ENCODE data around the gene AGO1. TPM values are rescaled to one million over a fixed set of nuclear protein-coding genes. Genes with fewer than 3 reads are reported as not detected.

The AGO1 gene
- total RNA-seq, 1 experiment from 2014 or later = 36.2 TPM

DNA sequence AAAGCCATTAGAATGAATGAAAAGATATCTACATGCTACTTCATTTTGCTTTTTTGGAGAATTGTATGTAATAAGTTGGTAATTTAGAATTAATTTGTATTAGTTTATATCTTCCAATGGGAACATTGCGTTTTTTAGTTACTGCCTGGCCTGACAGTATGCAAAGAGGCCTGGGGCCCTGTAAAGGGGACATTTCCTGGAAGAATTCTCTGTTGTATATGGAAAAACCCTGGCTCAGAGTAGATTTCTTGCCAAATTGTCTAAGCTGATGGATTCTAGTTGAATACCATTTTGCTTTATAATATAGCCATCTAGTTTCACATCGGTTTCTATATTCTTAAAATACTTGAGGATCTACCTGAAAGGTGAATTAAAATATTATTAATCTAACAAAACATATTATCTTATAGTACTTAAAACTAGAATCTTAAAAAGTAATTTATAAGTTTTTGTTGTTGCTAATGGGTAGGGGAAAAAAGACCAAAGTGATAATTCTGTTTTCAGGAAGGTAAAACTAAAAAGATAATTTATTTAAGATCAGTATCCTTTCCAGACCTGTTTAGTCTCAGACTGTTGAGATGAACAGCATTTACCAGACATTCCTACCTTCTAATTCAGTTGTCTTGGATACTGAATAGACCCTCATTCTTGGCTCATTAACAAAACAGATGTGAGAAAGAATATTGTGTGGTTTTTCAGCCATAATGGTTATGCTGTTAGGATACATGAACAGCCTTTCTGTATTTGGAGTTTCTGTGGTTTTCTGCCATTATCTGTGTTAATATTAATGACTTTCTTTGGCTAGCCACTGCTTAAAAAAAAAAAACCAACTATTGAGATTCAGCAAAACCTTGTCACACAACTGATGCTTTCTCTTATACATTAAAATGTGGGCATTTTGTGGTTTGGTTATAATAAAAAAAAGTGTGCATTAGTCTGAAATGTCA is 52.7 kb downstream of the AGO1 start:
- H3K27ac ChIP-seq (ENCODE audit: low read depth, low read length) = no peak overlapping the region
- ATAC-seq (no peak), DNase-seq (ENCODE audit: low read depth, low spot score) (no peak)
- H3K9me2 ChIP-seq (ENCODE audit: insufficient read depth) = no peaks in the 10 kb centered on the region
- H3K27me3 ChIP-seq (ENCODE audit: insufficient read depth, low read length) = no peaks in the 10 kb centered on the region
- H3K4me2 ChIP-seq (ENCODE audit: low read length) = no peak overlapping the region
- no peak overlapping the region for H3K9ac ChIP-seq (ENCODE audit: low read length)
- H3K9me3 ChIP-seq (ENCODE audit: control insufficient read depth in 1 of 2, insufficient read depth in 1 of 2, low read depth in 1 of 2, low read length in 2 of 2) = no peaks in the 10 kb centered on the region
- H4K20me1 ChIP-seq (ENCODE audit: insufficient read depth) = peaks cover 11% of the 10 kb centered on the region; the same call in 1 of the 2 replicates
- intact Hi-C loops (cut with micrococcal nuclease) = no loop called here
- BruUV-seq (replicated peaks) = no TSS peak
- TF ChIP-seq TCF7L2 (IDR thresholded peaks at IDR 0.05; ENCODE audit: borderline replicate concordance, extremely low read depth, insufficient read depth, insufficient read length) = no peak
- TF ChIP-seq POLR2AphosphoS5 (IDR thresholded peaks at IDR 0.05; ENCODE audit: low read depth, low read length) = no peak
- no peak for TF ChIP-seq ZNF274 (IDR thresholded peaks at IDR 0.05; ENCODE audit: low read depth, low read length)
- no peak for TF ChIP-seq YY1 (IDR thresholded peaks at IDR 0.05; ENCODE audit: extremely low read depth, insufficient replicate concordance, low read depth, low read length)
- TF ChIP-seq EGR1 (IDR thresholded peaks at IDR 0.05; ENCODE audit: low read depth) = no peak
- no peak for TF ChIP-seq SP1 (IDR thresholded peaks at IDR 0.05; ENCODE audit: low read depth)
- TF ChIP-seq, protein P1, sequence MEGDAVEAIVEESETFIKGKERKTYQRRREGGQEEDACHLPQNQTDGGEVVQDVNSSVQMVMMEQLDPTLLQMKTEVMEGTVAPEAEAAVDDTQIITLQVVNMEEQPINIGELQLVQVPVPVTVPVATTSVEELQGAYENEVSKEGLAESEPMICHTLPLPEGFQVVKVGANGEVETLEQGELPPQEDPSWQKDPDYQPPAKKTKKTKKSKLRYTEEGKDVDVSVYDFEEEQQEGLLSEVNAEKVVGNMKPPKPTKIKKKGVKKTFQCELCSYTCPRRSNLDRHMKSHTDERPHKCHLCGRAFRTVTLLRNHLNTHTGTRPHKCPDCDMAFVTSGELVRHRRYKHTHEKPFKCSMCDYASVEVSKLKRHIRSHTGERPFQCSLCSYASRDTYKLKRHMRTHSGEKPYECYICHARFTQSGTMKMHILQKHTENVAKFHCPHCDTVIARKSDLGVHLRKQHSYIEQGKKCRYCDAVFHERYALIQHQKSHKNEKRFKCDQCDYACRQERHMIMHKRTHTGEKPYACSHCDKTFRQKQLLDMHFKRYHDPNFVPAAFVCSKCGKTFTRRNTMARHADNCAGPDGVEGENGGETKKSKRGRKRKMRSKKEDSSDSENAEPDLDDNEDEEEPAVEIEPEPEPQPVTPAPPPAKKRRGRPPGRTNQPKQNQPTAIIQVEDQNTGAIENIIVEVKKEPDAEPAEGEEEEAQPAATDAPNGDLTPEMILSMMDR (IDR thresholded peaks at IDR 0.05 in 2 of 3, conservative IDR thresholded peaks at IDR 0.05 in 1 of 3; ENCODE audit: borderline replicate concordance in 1 of 3, insufficient read depth in 1 of 3, low read depth in 2 of 3, low read length in 2 of 3) = no peak
- no peak for TF ChIP-seq SIN3A (IDR thresholded peaks at IDR 0.05; ENCODE audit: low read depth)
- TF ChIP-seq, protein P2, sequence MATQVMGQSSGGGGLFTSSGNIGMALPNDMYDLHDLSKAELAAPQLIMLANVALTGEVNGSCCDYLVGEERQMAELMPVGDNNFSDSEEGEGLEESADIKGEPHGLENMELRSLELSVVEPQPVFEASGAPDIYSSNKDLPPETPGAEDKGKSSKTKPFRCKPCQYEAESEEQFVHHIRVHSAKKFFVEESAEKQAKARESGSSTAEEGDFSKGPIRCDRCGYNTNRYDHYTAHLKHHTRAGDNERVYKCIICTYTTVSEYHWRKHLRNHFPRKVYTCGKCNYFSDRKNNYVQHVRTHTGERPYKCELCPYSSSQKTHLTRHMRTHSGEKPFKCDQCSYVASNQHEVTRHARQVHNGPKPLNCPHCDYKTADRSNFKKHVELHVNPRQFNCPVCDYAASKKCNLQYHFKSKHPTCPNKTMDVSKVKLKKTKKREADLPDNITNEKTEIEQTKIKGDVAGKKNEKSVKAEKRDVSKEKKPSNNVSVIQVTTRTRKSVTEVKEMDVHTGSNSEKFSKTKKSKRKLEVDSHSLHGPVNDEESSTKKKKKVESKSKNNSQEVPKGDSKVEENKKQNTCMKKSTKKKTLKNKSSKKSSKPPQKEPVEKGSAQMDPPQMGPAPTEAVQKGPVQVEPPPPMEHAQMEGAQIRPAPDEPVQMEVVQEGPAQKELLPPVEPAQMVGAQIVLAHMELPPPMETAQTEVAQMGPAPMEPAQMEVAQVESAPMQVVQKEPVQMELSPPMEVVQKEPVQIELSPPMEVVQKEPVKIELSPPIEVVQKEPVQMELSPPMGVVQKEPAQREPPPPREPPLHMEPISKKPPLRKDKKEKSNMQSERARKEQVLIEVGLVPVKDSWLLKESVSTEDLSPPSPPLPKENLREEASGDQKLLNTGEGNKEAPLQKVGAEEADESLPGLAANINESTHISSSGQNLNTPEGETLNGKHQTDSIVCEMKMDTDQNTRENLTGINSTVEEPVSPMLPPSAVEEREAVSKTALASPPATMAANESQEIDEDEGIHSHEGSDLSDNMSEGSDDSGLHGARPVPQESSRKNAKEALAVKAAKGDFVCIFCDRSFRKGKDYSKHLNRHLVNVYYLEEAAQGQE (IDR thresholded peaks at IDR 0.05; ENCODE audit: low read depth) = no peak
- TF ChIP-seq, protein P3, sequence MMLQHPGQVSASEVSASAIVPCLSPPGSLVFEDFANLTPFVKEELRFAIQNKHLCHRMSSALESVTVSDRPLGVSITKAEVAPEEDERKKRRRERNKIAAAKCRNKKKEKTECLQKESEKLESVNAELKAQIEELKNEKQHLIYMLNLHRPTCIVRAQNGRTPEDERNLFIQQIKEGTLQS (IDR thresholded peaks at IDR 0.05) = no peak
- TF ChIP-seq EZH2phosphoT487 (IDR thresholded peaks at IDR 0.05; ENCODE audit: borderline replicate concordance) = no peak
- TF ChIP-seq FOSL1 (IDR thresholded peaks at IDR 0.05; ENCODE audit: low read depth) = no peak
- no peak for TF ChIP-seq CBX3 (IDR thresholded peaks at IDR 0.05; ENCODE audit: low read depth)
- peaks cover 95% of the 10 kb centered on the region for H3K79me2 ChIP-seq (ENCODE audit: insufficient read depth, low read length)
- H2AFZ ChIP-seq (ENCODE audit: low read depth, low read length, poor library complexity, severe bottlenecking) = no peak overlapping the region
- H3K36me3 ChIP-seq (ENCODE audit: control insufficient read depth in 1 of 2, insufficient read depth in 2 of 2, low read length in 2 of 2) = no peaks in the 10 kb centered on the region
- RAD21 ChIA-PET (ENCODE audit: low non-redundant PET in 1 of 2, low total read pairs in 2 of 2, uncharacterized antibody in 2 of 2, unreplicated experiment in 2 of 2) = no interaction called here
- no peak overlapping the region for H3K4me3 ChIP-seq (replicated peaks in 1 of 2; ENCODE audit: low read depth in 1 of 2, low read length in 2 of 2)
- CTCF ChIA-PET = no interaction called here
- POLR2A ChIA-PET = no interaction called here
- peaks cover 8 to 10% of the 10 kb centered on the region in 2 experiments for H3K4me1 ChIP-seq (ENCODE audit: control insufficient read depth in 1 of 2, insufficient read depth in 2 of 2, low read length in 2 of 2)

Data from HCT116 (cell line).